ENCODE data around the gene GIMAP2.

Gene GIMAP2

GRCh38 chr7:150733482-150734095, 48.1 kb downstream of the GIMAP2 start:
- no peak for DNase-seq (ENCODE audit: low spot score)

GRCh38 chr7:150734254-150734653, 48.7 kb downstream of the GIMAP2 start:
- DNase-seq (ENCODE audit: low spot score) = no peak

- no peak for DNase-seq (ENCODE audit: low spot score)
Observed at GRCh38 chr7:150735596-150736358, 50.3 kb downstream of the GIMAP2 start.

GRCh38 chr7:150736864-150737263, 51.4 kb downstream of the GIMAP2 start:
- DNase-seq (ENCODE audit: low spot score) = no peak

GRCh38 chr7:150737265-150738055, 52.0 kb downstream of the GIMAP2 start, which contains the start of gene GIMAP5:
Gene GIMAP5, plus strand, starts transcription at chr7:150737418. Its CDS starts 3,467 bp downstream, at chr7:150740885.
- no peak for DNase-seq (ENCODE audit: low spot score)

GRCh38 chr7:150738092-150738491, 52.6 kb downstream of the GIMAP2 start:
- no peak for DNase-seq (ENCODE audit: low spot score)

- DNase-seq (ENCODE audit: low spot score) = no peak
Observed at GRCh38 chr7:150738591-150739001, 53.1 kb downstream of the GIMAP2 start.

- no peak for DNase-seq (ENCODE audit: low spot score)
Observed at GRCh38 chr7:150739033-150739432, 53.5 kb downstream of the GIMAP2 start.

GRCh38 chr7:150740053-150740452, 54.5 kb downstream of the GIMAP2 start:
- no peak for DNase-seq (ENCODE audit: low spot score)

- DNase-seq (ENCODE audit: low spot score) = no peak
Observed at GRCh38 chr7:150742286-150742968, 56.9 kb downstream of the GIMAP2 start.
